ENCODE data around the gene DENR.

The DENR gene

GRCh38 chr12:122753319-122753650 lies 661 bp downstream of the DENR start:
- H3K4me3 ChIP-seq (ENCODE audit: low read depth, low read length) = peak overlapping the region; percentile 69
- TF ChIP-seq CTCF (IDR thresholded peaks at IDR 0.05; ENCODE audit: borderline replicate concordance, insufficient read depth, low read depth, low read length) = no peak

- no peak overlapping the region for H3K4me3 ChIP-seq (ENCODE audit: low read depth, low read length)
- TF ChIP-seq CTCF (IDR thresholded peaks at IDR 0.05; ENCODE audit: borderline replicate concordance, insufficient read depth, low read depth, low read length) = no peak
Observed at GRCh38 chr12:122754790-122755189, 2.2 kb downstream of the DENR start.

GRCh38 chr12:122757568-122757967 lies 4.9 kb downstream of the DENR start:
- no peak overlapping the region for H3K4me3 ChIP-seq (ENCODE audit: low read depth, low read length)
- TF ChIP-seq CTCF (IDR thresholded peaks at IDR 0.05; ENCODE audit: borderline replicate concordance, insufficient read depth, low read depth, low read length) = no peak

GRCh38 chr12:122785503-122785902 lies 32.9 kb downstream of the DENR start:
- TF ChIP-seq CTCF (IDR thresholded peaks at IDR 0.05; ENCODE audit: borderline replicate concordance, insufficient read depth, low read depth, low read length) = no peak
- H3K4me3 ChIP-seq (ENCODE audit: low read depth, low read length) = no peak overlapping the region

- no peak overlapping the region for H3K4me3 ChIP-seq (ENCODE audit: low read depth, low read length)
- TF ChIP-seq CTCF (IDR thresholded peaks at IDR 0.05; ENCODE audit: borderline replicate concordance, insufficient read depth, low read depth, low read length) = no peak
Observed at GRCh38 chr12:122788387-122788786, 35.8 kb downstream of the DENR start.

GRCh38 chr12:122789637-122790036 lies 37.0 kb downstream of the DENR start:
- H3K4me3 ChIP-seq (ENCODE audit: low read depth, low read length) = no peak overlapping the region
- no peak for TF ChIP-seq CTCF (IDR thresholded peaks at IDR 0.05; ENCODE audit: borderline replicate concordance, insufficient read depth, low read depth, low read length)

- no peak for TF ChIP-seq CTCF (IDR thresholded peaks at IDR 0.05; ENCODE audit: borderline replicate concordance, insufficient read depth, low read depth, low read length)
- H3K4me3 ChIP-seq (ENCODE audit: low read depth, low read length) = no peak overlapping the region
Observed at GRCh38 chr12:122790393-122791075, 37.9 kb downstream of the DENR start.
